ENCODE data around the gene RASAL2.

DNA sequence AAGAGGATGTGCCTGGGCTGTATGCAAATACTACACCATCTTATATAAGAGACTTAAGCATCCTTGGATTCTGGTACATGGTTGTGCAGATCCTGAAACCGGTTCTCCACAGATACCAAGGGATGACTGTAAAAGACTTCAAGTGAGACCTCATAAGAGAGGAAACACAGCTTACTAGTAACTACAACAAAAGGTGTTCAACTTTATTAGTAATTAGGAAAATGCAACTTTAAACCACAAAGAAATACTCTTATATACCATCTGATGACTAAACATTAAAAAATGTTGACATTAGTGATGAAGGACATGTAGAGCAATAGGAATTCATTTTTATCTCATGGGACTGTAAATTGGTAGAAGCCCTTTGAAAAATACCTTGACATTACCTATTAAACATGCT is 102.7 kb downstream of the RASAL2 start:
- TF ChIP-seq, protein P1, sequence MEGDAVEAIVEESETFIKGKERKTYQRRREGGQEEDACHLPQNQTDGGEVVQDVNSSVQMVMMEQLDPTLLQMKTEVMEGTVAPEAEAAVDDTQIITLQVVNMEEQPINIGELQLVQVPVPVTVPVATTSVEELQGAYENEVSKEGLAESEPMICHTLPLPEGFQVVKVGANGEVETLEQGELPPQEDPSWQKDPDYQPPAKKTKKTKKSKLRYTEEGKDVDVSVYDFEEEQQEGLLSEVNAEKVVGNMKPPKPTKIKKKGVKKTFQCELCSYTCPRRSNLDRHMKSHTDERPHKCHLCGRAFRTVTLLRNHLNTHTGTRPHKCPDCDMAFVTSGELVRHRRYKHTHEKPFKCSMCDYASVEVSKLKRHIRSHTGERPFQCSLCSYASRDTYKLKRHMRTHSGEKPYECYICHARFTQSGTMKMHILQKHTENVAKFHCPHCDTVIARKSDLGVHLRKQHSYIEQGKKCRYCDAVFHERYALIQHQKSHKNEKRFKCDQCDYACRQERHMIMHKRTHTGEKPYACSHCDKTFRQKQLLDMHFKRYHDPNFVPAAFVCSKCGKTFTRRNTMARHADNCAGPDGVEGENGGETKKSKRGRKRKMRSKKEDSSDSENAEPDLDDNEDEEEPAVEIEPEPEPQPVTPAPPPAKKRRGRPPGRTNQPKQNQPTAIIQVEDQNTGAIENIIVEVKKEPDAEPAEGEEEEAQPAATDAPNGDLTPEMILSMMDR (conservative IDR thresholded peaks at IDR 0.05; ENCODE audit: low read length), result no peak
- TF ChIP-seq EZH2phosphoT487 (IDR thresholded peaks at IDR 0.05; ENCODE audit: borderline replicate concordance), result no peak

Data from Loucy (cell line).